GM18861 (cell line): Measurements from ENCODE around the gene MBNL2.

Source experiments
- ATAC-seq: cut with Tn5 transposase; IDR thresholded peaks from one replicate; pipeline ENCODE4 v1.9.1; 2021; ENCODE audit not compliant: unreplicated experiment

The MBNL2 gene

DNA sequence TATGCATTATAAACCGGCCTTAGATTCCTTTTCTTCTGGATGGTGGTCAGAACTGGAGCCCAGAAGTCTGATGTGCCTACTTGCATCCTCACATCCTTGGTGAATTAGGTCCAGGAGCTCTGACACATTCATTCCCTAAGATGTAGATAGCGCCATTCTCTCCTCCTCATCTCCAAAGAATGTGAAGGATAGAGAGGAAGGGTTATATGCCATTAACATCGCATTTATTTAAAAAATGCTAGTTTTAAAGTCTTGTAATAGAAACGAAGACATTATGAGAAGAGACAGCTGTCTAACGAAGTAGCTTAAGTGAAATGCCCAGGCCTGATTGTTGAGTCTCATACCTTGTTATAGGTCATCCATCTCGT lies 9.7 kb downstream of the MBNL2 start:
- ATAC-seq = no peak

DNA sequence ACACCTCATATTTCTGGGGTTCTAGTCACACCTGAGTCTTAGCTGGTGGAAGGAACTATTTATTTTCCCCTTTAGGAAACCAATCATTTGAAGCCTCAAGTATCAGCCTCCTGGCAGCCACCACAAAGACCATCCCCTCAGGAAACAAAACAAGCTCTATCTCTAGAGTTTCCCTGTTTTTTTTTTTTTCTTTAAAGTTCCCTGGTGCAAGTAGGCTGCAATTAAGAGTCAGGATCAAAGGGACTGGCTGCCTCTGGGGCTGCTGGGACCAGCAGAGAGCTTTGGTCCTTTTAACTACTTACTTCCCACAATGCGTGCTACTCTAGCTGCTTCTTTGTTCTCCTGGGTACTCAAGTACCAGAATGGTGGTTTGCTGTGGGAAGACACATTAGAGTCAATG lies 11.4 kb downstream of the MBNL2 start:
- ATAC-seq = no peak

DNA sequence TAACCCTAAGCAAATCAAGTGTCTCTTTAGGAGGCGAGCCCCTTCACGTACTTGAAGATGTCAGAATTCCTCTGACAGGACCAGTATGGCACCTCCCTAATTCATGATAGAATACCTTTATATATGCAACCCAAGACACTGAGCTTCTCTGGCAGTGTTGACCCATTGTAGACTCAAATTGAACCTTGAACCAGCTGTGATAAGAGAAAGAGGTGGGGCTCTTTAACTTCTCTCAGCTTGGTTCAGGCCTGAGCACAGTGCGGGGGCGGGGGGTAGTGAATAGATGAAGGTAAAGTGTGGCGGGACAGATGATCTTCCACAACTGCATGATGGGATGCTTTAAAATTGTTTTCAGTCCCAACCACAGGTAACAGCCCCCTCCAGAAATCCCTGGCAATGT lies 12.1 kb downstream of the MBNL2 start:
- no peak for ATAC-seq

DNA sequence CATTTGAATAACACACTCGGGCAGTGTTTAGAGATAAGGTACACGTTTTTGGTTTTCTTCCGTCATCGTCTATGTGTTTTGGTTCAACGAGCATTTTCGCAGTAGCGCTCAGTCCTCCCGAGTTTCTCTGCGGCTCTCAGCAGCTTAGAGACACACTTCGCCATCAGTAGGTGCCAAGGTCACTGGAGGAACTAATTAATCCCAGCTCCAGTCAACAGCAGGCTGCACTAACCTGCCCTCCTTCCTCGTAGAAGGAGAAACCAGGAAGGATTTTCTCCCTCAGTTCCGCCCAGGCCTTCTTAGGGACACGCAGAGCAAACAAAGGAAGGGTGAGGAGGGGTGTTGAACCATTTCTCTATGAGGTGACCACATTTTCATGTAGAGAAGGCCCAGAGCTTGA lies 12.6 kb downstream of the MBNL2 start:
- no peak for ATAC-seq

DNA sequence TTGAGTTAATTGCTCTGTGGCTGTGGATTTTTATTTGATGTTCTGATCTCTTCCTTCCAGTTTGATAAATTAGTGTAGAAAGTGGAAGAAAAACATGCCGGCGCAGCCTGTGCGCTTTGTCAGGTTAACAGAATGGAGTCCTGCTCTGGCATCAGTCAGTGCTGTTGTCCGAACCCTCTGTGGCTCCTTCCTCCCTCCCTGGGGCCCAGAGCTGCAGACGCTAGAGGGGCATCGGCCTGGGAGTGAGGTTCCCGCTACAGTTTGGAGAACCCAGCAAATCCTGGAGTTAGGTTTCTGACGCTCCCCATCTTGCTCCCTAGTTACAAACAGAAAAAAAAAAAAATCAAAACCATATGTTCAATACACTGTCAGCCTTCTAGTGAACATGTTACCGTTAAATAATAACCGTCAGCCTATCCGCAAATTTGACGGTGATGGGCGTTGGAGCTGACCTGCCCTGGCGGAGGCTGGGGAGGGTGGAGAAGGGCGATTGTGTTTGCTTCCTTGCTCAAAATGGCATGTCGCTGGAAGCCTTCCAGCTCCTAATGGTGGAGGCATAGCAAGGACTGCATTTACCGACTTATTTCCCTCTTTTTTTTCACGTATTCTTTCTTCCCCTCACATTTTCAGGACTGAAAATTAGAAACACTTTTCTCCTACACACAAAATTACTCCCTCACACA lies 13.6 kb downstream of the MBNL2 start:
- ATAC-seq = no peak

DNA sequence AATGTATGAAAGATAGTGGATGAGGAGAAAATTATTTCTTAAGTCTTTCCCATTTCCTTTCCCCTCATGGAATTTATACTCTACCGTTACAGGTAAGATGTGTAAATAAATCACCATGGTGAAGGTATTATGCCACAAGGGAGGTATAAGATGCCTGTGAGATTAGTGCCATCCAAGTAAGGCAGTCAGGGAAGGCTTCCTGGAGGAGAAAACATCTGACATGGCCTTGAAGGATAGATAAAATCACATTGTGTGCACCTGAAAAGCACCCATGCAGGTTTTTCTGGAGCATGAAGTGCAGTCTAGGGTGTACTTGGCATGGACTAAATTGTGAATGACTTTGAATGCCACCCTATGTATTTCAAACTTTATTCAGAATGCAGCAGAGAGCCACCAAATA lies 15.3 kb downstream of the MBNL2 start:
- ATAC-seq = no peak

DNA sequence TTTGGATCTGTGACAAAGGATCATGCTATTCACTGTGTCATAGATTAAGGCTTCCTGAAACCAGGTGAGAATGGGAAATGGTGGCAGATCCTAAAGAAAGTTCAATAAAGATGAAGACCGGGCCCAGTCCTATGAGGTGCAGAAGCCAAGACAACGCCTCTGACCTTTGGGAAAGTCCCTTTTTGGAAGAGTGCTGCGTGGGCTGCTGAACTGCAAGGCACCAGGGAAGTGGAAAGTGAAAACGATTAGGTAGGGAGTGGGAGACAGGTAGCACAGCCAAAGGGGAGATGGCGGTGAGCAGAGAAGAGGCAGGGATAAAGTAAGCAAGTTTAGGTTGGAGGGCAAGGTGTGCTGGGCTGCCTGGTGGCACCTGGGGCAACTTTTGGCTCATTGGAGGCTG lies 16.3 kb downstream of the MBNL2 start:
- no peak for ATAC-seq

DNA sequence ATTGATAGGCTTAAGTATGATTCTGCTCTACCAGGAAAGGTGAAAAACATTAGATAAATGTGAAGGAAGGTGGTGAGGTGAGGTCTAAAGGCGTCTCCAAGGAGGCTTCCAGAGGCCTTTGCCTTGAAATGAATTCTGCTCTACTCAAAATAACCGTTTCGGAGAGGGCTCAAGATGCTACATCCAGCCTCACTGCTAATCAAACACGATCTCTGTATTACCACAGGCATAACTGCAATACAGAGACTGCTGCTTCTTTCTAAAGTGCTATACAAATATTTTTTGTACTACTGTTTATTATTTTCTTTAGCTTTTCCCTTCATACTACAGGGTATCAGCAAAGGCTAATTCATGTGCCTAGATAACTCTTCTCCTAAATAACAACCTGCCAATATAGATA lies 16.8 kb downstream of the MBNL2 start:
- ATAC-seq = no peak

DNA sequence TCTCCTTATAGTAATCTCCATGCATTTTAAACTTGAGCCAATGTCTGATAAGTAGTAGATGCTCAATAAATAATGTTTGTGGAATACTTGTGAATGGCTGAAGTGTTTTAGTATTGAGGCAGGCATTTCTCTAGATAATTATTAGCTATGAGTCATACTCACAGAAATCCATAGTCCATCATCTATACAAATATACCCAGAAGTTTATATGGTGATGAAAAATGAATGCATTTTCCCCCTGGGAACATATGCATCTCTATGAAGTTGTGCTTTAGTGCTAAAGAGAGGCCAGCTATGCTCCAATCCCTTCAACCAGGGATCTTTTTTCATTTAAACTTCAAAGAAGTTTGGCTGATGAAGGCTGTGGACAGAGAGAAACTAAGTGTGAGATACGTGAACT lies 17.2 kb downstream of the MBNL2 start:
- ATAC-seq = no peak

DNA sequence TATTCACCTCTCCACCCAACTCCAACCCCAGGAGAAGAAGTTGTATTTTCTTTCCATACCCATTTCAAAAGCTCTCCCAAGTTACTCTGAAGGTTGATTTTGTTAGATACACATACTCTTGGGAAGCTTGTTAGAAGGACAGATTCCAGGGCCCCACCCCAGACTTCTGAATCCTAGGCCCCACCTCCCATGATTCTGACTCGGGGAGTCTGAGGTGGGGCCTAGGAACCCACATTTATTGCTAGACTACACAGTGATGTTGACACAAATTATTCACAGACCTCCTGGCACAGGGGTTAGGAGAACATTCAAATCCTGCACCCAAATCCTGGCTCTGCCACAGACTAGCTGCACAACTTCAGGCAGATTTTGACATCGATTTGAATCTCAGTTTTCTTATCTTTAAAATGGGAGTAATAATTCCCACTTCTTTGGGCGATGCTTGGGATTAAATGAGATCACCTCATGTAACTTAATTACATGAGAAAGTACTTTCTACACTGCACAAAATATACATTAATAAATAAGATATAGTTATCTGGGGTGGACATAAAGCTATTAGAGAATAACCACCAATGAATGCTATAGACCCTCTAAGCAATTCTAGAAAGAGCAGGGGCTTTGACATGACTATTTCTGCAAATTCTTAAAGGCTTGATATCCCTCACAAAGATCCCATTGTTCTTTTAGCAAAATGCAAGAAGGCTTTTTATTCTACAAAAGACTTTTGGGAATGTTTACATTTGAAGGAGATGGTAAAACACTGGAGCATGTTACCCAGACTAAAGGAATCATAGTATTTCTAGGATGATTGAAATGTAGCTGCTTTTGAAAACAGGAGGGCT lies 18.0 kb downstream of the MBNL2 start:
- ATAC-seq = no peak

DNA sequence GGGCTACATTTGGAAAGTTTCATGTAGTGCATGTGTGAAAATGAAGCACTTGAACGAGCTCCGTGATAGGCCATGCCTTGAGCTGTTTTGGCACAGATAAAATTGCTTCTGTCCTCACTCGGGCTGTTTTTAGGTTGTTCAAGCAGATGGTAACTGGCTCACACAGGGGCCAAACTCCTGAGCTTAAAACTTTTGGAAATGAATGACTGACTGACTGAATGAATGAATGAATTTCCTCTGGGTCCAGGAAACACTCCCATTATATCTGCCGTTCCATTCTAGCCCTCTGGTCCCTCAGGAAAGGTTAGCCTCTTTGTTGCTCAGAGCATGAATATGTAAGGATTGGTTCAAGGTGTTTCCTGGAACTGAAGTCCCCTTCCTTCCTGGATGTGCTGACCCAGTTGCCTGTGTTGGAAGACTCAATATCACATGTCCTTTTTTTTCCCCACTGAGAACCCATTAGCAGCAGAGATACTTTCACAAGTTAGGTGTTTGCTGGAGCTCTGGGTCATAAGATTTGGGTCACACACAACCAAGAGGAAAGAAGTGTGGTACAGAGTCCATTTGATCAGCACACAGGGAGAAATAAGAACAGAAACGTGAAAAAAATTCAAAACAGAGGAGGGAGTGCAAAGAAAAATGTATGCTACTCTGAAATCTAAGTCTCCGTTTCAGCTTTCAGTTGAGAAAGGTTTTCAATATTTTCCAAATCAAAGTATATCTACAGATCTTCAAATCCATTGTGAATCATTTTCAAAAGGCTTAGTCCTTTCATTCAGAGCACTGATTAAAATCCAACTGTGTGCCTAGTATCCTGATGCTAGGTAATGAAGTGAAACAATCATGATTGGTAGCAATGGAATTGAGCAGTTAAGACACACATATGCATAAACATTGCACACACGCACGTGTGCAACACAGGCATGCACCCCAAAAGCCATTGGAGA lies 18.9 kb downstream of the MBNL2 start:
- ATAC-seq = no peak

DNA sequence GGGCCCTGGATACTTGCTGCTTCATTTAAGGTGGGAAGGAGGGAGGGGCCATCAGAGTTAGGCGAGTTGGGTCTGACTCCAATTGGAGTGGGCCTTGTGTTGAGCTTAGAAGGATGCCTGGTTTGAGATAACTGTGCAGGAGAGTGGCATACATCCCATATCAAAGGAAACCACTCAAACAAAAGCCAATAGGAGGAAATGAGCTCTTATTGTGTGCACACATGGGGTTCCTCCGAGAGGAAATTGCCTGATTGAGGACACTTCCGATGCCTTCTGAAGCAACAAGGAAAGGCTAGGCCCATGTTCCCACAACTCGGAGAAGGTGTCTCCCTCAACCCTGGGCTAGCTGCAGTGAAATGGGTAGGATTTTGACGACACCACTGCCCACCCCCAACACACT lies 19.6 kb downstream of the MBNL2 start:
- ATAC-seq = no peak

DNA sequence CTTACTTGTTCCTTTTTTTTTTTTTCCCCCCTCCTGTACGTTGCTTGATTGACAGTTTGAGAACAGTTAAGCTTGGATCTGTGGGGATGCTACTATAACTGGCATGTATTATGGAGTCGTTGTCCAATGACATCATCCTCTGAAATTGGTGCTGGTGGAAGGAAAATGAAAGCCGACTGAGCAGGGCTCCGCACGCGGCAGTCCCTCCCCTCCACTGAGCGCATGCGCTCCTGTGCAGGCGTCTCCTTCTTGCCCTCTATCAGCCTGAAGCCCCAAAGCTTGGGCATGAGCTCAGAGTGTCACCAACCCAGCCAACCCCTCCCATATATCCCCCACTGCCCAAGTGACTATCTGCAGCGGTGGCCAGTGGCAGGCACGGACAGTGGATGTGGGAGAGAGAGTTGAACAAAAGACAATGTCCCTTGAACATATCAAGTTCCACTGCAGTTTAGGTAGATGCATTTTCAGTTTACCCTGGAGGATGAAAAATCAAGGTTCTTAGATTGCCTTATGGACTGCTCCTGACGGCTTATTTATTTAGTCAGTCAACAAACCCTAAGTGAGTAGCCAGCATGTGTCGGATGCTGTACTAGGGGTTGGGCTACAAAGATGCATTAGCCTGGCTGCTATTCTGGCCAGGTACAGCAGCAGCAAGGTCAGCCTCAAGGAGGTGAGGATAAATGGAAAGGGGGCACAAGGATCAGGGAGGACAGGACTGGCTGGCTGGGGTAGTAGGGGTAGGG lies 20.8 kb downstream of the MBNL2 start:
- ATAC-seq = no peak

DNA sequence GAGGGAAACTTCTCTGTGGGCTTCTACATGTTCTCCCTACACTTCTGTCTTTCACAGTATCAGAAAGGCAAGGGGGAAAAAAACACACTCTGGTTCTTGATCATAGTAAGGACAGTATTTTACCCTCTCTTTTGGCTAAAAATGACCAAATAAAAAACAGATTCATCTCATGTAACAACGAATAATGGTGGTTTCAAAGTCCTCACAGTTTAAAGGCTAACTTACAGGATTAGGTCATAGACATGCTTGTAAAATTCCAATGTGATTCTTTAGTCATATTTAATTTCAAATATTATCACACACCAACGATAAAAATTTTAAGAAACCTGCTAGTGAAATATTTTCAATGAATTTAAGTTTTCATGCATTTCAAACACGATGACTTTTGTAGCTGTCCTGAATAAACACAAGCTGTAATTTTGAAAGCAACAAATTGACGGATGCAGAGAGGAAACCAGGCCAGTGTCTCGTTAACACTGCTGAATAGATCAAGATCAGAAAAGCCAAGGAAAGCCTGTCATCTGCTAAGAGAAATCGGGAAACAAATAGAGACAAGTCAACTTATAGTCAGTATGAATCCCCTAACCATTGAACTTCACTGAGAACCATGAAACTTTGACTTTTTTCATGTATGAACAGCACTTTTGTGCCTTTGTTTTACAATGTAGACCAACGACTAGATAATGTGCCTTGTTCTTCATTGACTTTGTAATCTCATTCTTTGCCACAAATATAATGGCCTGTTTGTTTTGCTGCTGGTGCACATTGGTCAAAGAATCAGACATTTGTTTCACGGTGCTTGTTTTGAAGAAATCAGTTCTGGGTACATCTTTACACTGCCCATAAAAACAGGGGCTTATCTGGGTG lies 22.0 kb downstream of the MBNL2 start:
- ATAC-seq = no peak

DNA sequence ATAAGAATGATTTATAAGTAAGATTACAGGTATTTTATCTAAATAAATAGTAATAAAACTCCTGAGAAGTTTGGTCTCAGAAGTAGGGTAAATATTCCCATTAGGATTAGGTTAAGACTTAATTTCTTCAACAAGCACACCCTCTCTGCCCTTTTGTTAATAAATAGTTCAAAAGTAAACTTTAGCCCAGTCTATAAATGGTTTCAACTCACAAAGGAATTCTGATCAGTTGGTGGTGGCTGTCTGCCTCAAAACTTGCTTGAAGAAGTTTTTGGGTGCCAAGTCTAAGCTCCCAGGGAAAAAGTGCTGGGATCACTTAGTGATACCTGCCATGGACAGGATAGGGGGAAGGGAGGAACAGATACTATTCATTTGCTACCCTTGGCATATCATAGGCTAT lies 22.9 kb downstream of the MBNL2 start:
- ATAC-seq = no peak

DNA sequence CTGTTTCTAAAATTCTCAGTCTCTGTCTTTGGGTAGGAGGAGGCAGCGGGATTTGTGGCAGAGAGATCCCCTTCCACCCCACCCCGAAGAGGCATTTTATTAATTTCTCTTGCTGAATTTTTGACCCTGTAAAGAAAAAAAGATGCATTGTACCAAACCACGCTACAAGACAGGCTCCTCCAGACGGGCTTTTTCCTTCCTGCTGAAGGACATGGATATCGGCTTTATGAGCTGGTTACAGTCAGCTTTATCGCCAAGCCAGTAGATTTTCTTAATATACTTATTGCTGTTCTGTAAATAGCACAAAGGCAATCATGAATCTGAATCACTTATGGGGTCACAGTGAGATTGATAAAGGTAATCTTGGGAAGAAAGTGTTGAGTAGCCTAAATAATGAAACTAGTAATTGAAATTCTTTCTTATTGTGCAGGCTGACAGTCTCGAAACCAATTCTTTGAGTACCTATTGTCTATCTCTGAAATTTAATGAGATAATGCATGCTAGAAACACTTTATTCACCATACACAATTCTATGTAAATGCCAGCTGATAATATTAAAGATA lies 24.5 kb downstream of the MBNL2 start:
- ATAC-seq = no peak

DNA sequence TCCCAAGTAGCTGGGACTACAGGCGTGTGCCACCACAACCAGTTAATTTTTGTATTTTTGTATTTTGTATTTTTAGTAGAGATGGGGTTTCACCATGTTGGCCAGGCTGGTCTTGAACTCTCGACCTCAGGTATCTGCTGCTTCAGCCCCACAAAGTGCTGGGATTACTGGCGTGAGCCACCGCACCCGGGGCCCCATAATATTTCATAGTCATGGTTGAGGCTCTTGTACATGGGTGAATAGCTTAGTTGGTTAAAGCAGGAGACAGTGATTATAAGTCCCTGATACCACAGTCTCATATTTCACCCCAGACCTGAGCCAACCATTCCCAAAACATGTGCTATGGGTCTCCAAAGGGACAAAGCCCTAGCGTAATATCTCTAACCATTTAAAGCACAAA lies 26.1 kb downstream of the MBNL2 start:
- ATAC-seq = no peak

DNA sequence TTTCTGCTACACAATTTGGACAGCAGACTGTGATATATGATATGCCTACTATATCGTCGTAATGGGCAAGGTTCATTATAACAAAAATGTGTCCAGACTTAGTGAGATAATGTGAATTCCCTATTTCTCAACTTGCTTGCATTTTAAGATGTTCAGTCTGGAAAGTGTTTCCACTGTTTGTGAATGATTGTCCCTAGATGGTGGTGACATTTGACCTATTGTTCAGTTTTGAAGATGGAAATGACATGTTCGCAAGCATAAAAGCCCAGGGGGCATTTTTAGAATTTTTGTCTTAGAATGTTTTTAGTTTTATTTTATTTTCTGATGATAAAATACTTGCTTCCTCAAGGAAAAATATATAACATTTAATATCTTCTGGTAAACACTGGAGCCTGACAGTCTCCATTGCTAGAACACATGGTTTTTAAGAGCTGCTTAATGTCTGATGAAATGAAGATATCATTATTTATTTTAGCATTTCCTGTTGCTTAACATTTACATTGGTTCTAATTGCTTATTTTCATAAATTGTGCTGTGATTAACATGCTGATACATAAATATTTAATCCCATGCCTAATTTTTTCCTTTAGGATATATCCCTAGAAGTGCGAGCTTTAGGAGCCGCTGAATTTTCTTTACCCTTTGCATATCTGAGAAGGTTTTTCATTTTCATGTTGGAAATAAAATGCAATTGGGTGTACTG lies 27.1 kb downstream of the MBNL2 start:
- no peak for ATAC-seq
